GM12874 (cell line): ENCODE data around the gene RELN.

Experiments used
- TF ChIP-seq, protein P1 (sequence below): IDR thresholded peaks from 2 replicates; pipeline ENCODE4 v1.5.1; 2011; ENCODE audit warnings: low read depth, mild to moderate bottlenecking, control low read depth, low read length, moderate library complexity; ENCODE audit not compliant: insufficient read depth

Gene RELN

DNA sequence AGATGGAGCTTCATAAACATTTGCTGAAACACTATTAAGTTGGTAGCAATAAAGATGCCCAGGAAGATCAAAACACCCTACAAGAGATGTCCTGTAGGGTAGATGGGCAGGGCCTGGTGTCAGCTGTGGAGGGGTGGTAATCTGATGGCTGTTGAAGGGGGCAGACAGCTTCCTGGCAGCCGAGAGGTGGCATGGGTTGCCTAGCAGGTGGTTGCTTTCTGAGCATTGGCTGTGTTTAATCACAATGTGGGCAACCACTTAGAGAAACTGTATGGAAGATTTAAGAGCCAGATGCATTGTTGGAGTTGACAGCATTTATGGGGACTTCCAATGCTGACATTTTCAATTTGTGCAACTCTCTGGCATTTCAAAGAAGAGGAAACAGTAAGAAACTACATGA lies 463.5 kb downstream of the RELN start:
- TF ChIP-seq, protein P1, sequence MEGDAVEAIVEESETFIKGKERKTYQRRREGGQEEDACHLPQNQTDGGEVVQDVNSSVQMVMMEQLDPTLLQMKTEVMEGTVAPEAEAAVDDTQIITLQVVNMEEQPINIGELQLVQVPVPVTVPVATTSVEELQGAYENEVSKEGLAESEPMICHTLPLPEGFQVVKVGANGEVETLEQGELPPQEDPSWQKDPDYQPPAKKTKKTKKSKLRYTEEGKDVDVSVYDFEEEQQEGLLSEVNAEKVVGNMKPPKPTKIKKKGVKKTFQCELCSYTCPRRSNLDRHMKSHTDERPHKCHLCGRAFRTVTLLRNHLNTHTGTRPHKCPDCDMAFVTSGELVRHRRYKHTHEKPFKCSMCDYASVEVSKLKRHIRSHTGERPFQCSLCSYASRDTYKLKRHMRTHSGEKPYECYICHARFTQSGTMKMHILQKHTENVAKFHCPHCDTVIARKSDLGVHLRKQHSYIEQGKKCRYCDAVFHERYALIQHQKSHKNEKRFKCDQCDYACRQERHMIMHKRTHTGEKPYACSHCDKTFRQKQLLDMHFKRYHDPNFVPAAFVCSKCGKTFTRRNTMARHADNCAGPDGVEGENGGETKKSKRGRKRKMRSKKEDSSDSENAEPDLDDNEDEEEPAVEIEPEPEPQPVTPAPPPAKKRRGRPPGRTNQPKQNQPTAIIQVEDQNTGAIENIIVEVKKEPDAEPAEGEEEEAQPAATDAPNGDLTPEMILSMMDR: no peak

DNA sequence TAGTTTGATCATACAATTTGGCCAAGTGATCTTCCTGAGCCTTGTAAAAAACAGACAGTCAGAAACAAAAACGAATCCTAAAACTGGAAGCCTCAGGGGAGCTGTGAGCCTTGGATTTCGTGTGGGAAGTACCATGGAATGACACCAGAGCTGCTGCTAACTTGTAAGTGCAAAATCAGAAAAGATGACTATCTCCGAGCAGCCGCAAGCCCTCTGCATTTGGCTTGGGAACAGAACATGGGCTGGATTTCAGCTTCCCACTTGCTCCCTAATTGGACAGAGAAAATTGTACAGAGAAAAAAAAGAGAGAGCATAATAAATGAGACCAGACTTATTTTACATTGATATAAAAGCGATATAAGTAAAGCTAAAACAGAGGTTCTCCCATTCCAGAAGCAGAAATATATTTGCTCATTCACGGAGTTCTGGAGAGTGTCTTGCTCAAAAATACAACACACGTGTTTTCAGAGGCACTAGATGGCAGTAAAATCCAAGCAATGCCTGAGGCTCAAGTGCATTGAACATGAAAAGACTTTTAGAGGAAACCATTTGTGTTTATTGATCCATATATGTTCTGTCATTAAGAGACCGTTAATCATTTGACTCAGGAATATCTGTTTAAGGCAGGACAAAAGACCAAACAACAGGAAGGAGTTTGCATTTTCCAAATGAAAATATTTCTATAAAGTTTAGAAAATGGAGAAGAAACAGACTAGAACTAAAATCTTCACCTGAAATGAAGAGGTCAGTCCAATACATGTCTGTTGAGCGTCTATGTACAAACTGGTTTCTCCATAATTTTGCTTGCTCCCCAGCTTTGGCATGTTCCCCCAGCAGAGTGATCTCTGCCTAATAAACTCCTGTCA lies 465.2 kb downstream of the RELN start:
- TF ChIP-seq, protein P1: peak; percentile 7; the same call in 1 of the 2 replicates

DNA sequence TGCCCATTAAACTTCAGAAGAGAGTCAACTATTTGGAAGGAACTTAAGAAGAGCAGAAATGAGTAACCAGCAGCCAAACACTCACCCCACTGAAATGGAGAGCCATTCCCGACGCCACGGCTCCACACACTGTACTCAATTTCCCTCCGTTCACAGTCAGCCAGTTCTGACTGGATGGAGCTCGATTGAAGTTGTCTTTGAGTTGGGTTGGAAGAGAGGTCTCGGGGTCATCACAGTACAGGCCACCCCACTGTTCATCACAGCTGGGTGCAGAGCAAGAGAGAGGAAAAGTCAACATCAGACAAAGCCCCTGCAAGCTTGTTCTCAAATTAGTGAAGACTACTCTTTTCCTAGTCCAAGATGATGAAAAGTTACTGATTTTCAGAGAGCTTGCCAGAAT lies 467.5 kb downstream of the RELN start:
- TF ChIP-seq, protein P1: no peak

DNA sequence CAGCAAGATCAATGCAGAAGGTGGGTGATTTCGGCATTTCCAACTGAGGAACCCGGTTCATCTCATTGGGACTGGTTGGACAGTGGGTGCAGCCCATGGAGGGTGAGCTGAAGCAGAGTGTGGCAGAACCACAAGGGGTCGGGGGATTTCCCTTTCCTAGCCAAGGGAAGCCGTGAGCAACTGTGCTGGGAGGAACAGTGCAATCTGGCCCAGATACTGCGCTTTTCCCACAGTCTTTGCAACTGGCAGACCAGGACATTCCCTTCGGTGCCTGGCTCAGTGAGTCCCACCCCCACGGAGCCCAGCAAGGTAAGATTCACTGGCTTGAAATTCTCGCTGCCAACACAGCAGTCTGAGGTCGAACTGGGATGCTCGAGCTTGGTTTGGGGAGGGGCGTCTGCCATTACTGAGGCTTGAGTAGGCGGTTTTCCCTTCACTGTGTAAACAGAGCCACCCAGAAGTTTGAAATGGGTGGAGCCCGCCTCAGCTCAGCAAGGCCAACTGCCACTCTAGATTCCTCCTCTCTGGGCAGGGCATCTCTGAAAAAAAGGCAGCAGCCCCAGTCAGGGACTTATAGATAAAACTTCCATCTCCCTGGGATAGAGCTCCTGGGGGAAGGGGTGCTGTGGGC lies 484.8 kb downstream of the RELN start:
- TF ChIP-seq, protein P1: no peak

DNA sequence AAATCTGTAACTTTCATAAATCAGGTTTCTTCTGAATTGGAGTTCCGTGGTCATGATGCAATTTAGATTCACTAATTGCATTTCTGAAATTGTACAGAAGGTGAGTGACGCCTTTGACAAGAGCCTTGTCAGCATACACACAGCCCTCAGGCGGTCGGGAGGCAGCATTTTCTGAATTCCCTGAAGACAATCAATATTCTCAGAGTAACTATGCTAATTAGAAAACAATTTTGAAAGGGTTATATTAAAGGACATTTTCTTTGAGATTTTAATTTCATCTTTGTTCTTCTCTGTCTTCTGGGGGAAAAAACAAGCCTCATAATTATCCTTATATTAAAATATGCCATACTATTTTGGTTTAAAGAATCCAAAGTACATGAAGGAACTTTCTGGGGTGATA lies 488.3 kb downstream of the RELN start:
- TF ChIP-seq, protein P1: no peak

DNA sequence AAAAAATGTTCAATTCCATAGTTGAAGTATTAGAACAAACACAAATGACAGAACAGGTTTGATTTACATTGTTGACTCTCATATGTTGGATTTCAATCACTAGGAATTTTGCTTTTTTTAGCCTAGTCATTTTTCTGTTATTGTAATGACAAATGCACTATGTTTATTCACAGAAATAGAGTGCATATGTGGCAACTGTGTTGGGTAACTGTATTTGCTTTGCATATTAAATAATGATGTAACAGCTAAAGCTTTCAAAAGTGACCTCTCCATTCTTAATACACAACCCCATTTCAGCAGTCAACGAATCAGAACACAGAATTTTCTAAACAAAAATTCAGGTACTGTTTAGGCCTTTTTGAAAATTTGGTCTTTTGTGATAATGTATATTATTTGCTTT lies 489.5 kb downstream of the RELN start:
- TF ChIP-seq, protein P1: no peak

DNA sequence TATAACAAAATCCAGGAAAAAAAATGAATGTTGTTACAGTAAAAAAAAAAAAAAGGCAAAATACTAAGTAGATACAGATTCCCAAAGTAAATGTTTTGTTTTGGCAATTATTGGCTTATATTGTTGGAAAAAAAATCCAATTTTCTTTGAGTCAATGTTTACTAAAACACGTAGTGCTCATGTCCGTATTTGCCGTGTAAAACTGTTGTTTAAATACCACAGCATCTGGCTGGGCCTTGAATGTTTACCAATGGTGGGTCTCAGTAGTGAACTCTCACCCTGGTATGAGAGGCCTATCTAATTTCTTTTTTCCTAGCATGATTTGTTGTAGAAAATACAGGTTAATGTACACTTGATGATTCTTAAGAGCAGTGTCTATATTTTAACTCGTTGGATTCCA lies 502.0 kb downstream of the RELN start:
- TF ChIP-seq, protein P1: no peak
